ENCODE results near the gene ANKRD13B. TPM values are rescaled to one million over a fixed set of nuclear protein-coding genes. Genes with fewer than 3 reads are reported as not detected.

The ANKRD13B gene
- total RNA-seq, 1 donor from 2014 or later: 17.9 TPM

DNA sequence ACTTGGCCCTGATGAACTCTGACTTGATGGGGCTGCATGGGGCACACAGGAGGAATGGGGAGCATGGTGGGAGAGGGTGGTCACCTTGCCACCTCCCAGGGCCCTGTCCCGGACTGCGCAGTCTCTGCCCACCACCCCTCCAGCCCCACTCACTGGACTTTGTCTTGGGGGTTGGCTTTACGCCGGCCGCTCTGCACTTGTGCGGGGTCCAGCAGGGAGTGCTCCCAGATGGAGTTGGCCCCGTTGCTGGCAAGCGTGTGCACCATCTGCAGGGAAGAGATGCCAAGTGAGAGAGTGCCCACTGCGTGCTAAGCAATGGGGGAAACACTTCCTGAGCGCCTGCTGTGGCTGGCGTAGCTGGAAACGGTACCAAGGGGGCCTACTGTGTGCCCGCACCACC is 10.2 kb upstream of the ANKRD13B start:
- no peak for DNase-seq (ENCODE audit: low read depth)
- Histone ChIP-seq H4K20me1 (ENCODE audit: insufficient read depth, low read length) (peaks cover 79% of the 10 kb centered on the region), H3K4me1 (ENCODE audit: insufficient read depth, low read length) (peaks cover 31% of the 10 kb centered on the region), H3K4me3 (ENCODE audit: insufficient read depth, low read depth, low read length) (no peak overlapping the region), H3K27me3 (ENCODE audit: insufficient read depth, low read length) (no peaks in the 10 kb centered on the region), H3K27ac (ENCODE audit: low read depth, low read length) (no peak overlapping the region), H3K9ac (ENCODE audit: low read length) (no peak overlapping the region), H3K79me2 (ENCODE audit: insufficient read depth, low read length) (peaks cover 60% of the 10 kb centered on the region), H3K4me2 (ENCODE audit: low read length) (no peak overlapping the region), H3K36me3 (ENCODE audit: insufficient read depth, low read length) (peaks cover 2% of the 10 kb centered on the region), H3K9me3 (ENCODE audit: insufficient read depth, low read depth, low read length) (no peaks in the 10 kb centered on the region), H2AFZ (ENCODE audit: low read depth, low read length) (no peak overlapping the region)
- Mint-ChIP-seq H3K4me1 (ENCODE audit: low read depth, unreplicated experiment) (peaks cover 18% of the 10 kb centered on the region), H3K4me3 (ENCODE audit: unreplicated experiment) (no peak overlapping the region), H3K9me3 (ENCODE audit: unreplicated experiment) (no peaks in the 10 kb centered on the region), H3K27ac (ENCODE audit: unreplicated experiment) (no peak overlapping the region), H3K36me3 (ENCODE audit: low read depth, unreplicated experiment) (peaks cover 9% of the 10 kb centered on the region), H3K27me3 (ENCODE audit: low read depth, unreplicated experiment) (no peaks in the 10 kb centered on the region)
- no peak for TF ChIP-seq CTCF (IDR thresholded peaks at IDR 0.05; ENCODE audit: insufficient read depth, low read depth, low read length)
- no peak for TF ChIP-seq EZH2 (IDR thresholded peaks at IDR 0.05; ENCODE audit: insufficient read depth, low read length)
- no peak for FAIRE-seq

- no peaks in the 10 kb centered on the region for H3K27me3 ChIP-seq (ENCODE audit: insufficient read depth, low read length)
- H3K36me3 ChIP-seq (ENCODE audit: insufficient read depth, low read length): peaks cover 2% of the 10 kb centered on the region
- peaks cover 7% of the 10 kb centered on the region for H3K36me3 Mint-ChIP-seq (ENCODE audit: low read depth, unreplicated experiment)
- no peak overlapping the region for H3K4me2 ChIP-seq (ENCODE audit: low read length)
- H3K27ac Mint-ChIP-seq (ENCODE audit: unreplicated experiment): no peak overlapping the region
- FAIRE-seq (no peak), DNase-seq (ENCODE audit: low read depth) (no peak)
- H3K4me3 Mint-ChIP-seq (ENCODE audit: unreplicated experiment): no peak overlapping the region
- H3K4me1 Mint-ChIP-seq (ENCODE audit: low read depth, unreplicated experiment): peaks cover 18% of the 10 kb centered on the region
- no peaks in the 10 kb centered on the region for H3K27me3 Mint-ChIP-seq (ENCODE audit: low read depth, unreplicated experiment)
- H3K4me3 ChIP-seq (ENCODE audit: insufficient read depth, low read depth, low read length): no peak overlapping the region
- no peak overlapping the region for H3K27ac ChIP-seq (ENCODE audit: low read depth, low read length)
- peaks cover 82% of the 10 kb centered on the region for H4K20me1 ChIP-seq (ENCODE audit: insufficient read depth, low read length)
- H3K9ac ChIP-seq (ENCODE audit: low read length): no peak overlapping the region
- peaks cover 37% of the 10 kb centered on the region for H3K4me1 ChIP-seq (ENCODE audit: insufficient read depth, low read length)
- no peak overlapping the region for H2AFZ ChIP-seq (ENCODE audit: low read depth, low read length)
- TF ChIP-seq CTCF (IDR thresholded peaks at IDR 0.05; ENCODE audit: insufficient read depth, low read depth, low read length) (no peak), EZH2 (IDR thresholded peaks at IDR 0.05; ENCODE audit: insufficient read depth, low read length) (no peak)
- no peaks in the 10 kb centered on the region for H3K9me3 Mint-ChIP-seq (ENCODE audit: unreplicated experiment)
- H3K9me3 ChIP-seq (ENCODE audit: insufficient read depth, low read depth, low read length): no peaks in the 10 kb centered on the region
- peaks cover 68% of the 10 kb centered on the region for H3K79me2 ChIP-seq (ENCODE audit: insufficient read depth, low read length)
Observed at GRCh38 chr17:29583324-29584248, 9.3 kb upstream of the ANKRD13B start.

Data from astrocyte (in vitro differentiated cells and primary cell).